T-helper 2 cell treated with Interferon-gamma antibody and Interleukin-4, amounts not matched to agents 100 ng/mL and 5 ng/mL, for 36 hours (primary cell): ENCODE measurements around the gene BBS10. TPM values are rescaled to one million over a fixed set of nuclear protein-coding genes. Genes with fewer than 3 reads are reported as not detected.
"Not testable (repeated sequence)": the region's sequence is repeated elsewhere in the genome, so short reads cannot be mapped to it uniquely, and the experiment has no call there.

Source experiments
- intact Hi-C: fragments of 100-400 bp; cut with micrococcal nuclease; formaldehyde crosslinking; loops from one replicate; pipeline ENCODE4 v1.15.1; 2023
- total RNA-seq: library from RNA; stranded (reverse); gene quantifications from 2 replicates; pipeline ENCODE4 v1.2.3, GENCODE V29; 2022

Gene BBS10
- total RNA-seq, 1 donor from 2014 or later = 3.3 TPM

- intact Hi-C loops = no loop called here
These were observed 15.6 kb downstream of the BBS10 start for GRCh38 chr12:76332606-76333005.

GRCh38 chr12:76329606-76330005, 18.6 kb downstream of the BBS10 start:
- intact Hi-C loops = no loop called here

GRCh38 chr12:76329159-76329558, 19.1 kb downstream of the BBS10 start:
- intact Hi-C loops = no loop called here

DNA sequence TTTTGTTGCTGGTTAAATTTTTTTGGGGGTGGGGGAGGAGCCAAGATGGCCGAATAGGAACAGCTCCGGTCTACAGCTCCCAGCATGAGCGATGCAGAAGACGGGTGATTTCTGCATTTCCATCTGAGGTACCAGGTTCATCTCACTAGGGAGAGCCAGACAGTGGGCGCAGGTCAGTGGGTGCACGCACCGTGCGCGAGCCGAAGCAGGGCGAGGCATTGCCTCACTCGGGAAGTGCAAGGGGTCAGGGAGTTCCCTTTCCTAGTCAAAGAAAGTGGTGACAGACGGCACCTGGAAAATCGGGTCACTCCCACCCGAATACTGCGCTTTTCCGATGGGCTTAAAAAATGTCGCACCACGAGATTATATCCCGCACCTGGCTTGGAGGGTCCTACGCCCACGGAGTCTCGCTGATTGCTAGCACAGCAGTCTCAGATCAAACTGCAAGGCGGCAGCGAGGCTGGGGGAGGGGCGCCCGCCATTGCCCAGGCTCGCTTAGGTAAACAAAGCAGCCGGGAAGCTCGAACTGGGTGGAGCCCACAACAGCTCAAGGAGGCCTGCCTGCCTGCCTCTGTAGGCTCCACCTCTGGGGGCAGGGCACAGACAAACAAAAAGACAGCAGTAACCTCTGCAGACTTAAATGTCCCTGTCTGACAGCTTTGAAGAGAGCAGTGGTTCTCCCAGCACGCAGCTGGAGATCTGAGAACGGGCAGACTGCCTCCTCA, 28.5 kb downstream of the BBS10 start:
- intact Hi-C loops = not testable (repeated sequence)

DNA sequence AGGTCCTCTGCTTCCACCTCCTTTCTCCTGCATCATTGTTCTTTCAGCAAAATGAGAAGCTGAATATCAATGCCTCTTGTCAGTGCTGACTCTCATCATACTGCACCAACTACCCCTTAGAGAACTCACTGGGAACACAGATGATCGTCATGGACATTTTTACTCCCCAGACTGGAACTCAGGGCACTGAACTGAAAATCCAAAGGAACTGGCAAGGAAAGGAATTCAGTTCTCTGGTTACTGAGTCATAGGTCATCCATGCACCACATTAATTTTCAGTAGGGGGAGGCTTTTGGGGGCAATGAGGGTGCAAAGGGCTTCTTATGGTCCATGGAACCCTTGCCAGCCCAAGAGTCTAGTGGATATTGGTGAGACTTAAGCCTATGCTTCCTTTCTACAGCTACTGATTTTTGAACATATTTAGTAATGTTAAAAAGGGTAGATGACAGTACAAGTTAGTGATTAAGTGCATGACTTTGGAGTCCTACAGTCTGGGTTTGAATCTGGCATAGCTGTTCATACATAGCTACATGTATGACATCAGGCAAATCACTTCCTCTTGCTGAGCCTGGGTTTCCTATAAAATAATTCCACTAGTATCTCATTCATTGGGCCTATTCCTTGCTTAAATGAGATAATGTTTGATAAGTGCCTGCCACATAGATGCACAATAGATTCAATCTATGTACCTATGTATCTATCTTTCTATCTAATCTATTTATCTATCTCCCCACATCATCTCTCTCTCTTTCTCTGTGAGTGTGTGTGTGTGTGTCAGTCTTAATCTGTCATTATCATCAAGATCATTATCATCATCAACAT, 29.2 kb downstream of the BBS10 start:
- intact Hi-C loops = no loop called here

GRCh38 chr12:76317976-76318375, 30.2 kb downstream of the BBS10 start:
- intact Hi-C loops = no loop called here

GRCh38 chr12:76316468-76316867, 31.7 kb downstream of the BBS10 start:
- intact Hi-C loops = no loop called here

GRCh38 chr12:76313299-76313698, 34.9 kb downstream of the BBS10 start:
- intact Hi-C loops = no loop called here

- intact Hi-C loops = no loop called here
These were observed 35.9 kb downstream of the BBS10 start for GRCh38 chr12:76312315-76312714.

- intact Hi-C loops = no loop called here
These were observed 36.4 kb downstream of the BBS10 start for GRCh38 chr12:76311796-76312195.

DNA sequence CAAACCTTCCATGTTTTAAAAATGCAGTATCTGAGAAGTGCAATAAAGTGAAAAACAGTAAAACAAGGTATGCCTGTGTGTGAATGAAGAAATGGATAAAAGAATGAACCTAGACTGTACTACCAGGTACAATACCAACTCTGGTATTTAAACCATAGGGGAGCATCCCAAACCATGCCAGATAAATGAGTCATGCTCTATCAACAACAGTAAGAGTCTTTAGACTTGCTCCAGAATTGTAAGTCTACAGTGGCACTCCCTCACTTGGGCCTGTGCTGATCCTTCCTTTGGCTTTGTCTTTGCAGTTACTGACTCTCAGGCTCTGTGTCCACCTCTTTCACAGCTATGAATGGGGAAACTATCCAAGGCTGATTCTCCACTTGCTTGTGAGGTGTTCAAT, 38.1 kb downstream of the BBS10 start:
- intact Hi-C loops = no loop called here

- intact Hi-C loops = no loop called here
These were observed 39.3 kb downstream of the BBS10 start for GRCh38 chr12:76308866-76309265.

DNA sequence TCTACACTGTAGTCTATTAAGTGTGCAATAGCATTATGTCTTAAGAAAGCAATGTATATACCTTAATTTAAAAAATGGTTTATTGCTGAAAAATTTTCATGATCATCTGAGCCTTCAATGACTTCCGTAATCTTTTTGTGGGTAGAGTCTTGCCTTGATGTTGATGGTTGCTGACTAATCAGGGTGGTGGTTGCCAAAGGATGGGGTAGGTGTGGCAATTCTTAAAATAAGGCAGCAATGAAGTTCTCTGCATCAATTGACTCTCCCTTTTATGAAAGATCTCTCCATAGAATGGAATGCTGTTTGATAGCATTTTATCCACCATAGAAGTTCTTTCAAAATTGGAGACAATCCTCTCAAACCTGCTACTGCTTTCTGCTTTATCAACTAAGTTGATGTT, 41.1 kb downstream of the BBS10 start:
- intact Hi-C loops = no loop called here

- intact Hi-C loops = no loop called here
These were observed 44.2 kb downstream of the BBS10 start for GRCh38 chr12:76303989-76304460.

DNA sequence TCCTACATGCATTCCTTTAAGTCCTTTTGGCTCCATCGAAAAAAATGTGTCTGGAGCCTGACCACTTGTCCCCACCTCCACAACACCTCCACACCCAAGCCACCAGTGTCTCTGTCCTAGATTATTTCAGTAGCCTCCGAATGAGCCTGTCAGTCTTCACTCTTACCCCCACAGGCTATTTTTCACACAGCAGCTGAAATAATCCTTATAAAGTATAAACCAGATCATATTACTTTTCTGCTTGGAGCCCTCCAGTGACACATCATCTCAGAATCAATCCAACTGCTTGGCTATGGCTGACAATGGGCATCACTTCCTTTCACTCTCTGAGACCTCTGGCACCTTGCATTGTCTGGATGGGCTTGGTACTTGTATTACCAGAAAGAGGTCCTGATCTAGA, 44.9 kb downstream of the BBS10 start:
- intact Hi-C loops = no loop called here

- intact Hi-C loops = no loop called here
These were observed 47.9 kb downstream of the BBS10 start for GRCh38 chr12:76300297-76300665.

DNA sequence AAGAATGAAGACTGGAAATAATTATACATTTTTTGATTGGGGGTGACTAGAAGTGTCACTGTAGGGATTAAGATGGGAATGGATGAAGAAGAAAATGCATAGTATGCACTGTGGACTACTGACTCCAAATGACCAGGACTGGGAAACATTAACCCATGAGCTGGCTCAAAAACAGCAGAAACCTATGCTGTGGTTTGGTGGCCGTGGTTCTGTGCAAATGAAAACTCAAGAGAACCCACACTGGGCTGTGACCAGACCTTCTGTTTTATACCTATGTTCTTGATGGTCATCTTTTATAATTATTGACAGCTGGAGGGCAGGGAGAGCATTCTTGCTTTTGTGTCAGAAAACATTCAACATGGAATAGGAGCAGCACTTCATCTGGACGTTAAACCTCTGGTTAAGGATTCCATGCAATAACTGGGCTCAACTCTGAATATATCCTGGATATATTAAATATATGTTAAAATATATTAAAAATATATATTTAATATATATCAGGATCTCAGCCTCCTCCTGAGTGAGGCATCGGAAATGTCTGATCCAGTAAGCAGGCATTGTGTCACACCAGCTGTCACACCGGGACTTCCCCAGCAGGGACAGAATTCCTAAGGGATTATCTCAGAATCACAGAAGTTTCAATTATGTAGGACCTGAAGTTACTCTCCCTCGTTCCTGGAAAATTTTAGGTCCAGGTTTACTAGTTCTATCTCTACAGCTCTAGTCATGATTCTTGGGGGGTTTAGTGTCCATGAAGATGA, 48.5 kb downstream of the BBS10 start:
- intact Hi-C loops = no loop called here

Other genes starting within 250 kb of the BBS10 start
- gene OSBPL8, start 211.4 kb upstream of the BBS10 start, total RNA-seq = 108 and 118 TPM in 2 replicates